SK-N-SH treated with all-trans-retinoic acid at 6 μM for 48 hours (cell line): ENCODE results near the gene TFCP2L1.

Experiments
- ATAC-seq: fragments of 200-7000 bp; cut with Tn5 transposase; 3 replicates; pipeline ENCODE4 v1.9.1; 2020; ENCODE audit warnings: mild to moderate bottlenecking, moderate library complexity
- ARNTL ChIP-seq: fragments of 450-650 bp; formaldehyde crosslinking; IDR thresholded peaks from 2 replicates; pipeline ENCODE4 v1.5.0; 2020; ENCODE audit warnings: low read depth, mild to moderate bottlenecking, moderate library complexity, borderline replicate concordance
- CSDC2 ChIP-seq: fragments of 250-450 bp; sonication (Bioruptor Pico); IDR thresholded peaks from 2 replicates; pipeline ENCODE4 v1.5.0; 2020; ENCODE audit warnings: mild to moderate bottlenecking, moderate library complexity
- ESRRG ChIP-seq: fragments of 250-450 bp; sonication (Bioruptor Pico); IDR thresholded peaks from 2 replicates; pipeline ENCODE4 v1.6.1; 2021; ENCODE audit warnings: mild to moderate bottlenecking
- GLIS3 ChIP-seq: fragments of 250-450 bp; sonication (Bioruptor Pico); IDR thresholded peaks from 2 replicates; pipeline ENCODE4 v1.5.0; 2020; ENCODE audit warnings: mild to moderate bottlenecking, moderate library complexity
- ISL1 ChIP-seq: fragments of 250-450 bp; sonication (Bioruptor Pico); IDR thresholded peaks from 2 replicates; pipeline ENCODE4 v2.1.2; 2022; ENCODE audit warnings: mild to moderate bottlenecking, moderate library complexity
- OSR1 ChIP-seq: fragments of 250-450 bp; sonication (Bioruptor Pico); IDR thresholded peaks from 2 replicates; pipeline ENCODE4 v1.8.0; 2022; ENCODE audit warnings: moderate library complexity, mild to moderate bottlenecking, inconsistent platforms
- TCF4 ChIP-seq: fragments of 250-450 bp; sonication (Bioruptor Pico); IDR thresholded peaks from 2 replicates; pipeline ENCODE4 v1.8.0; 2021; ENCODE audit warnings: mild to moderate bottlenecking, moderate library complexity, borderline replicate concordance
- TOX ChIP-seq: fragments of 250-450 bp; sonication (Bioruptor Pico); IDR thresholded peaks from 2 replicates; pipeline ENCODE4 v1.8.0; 2021; ENCODE audit warnings: mild to moderate bottlenecking, moderate library complexity, borderline replicate concordance
- ZC3H10 ChIP-seq: fragments of 250-450 bp; sonication (Bioruptor Pico); IDR thresholded peaks from 2 replicates; pipeline ENCODE4 v1.5.1; 2021; ENCODE audit warnings: mild to moderate bottlenecking, moderate library complexity
- ZFP3 ChIP-seq: fragments of 250-450 bp; sonication (Bioruptor Pico); IDR thresholded peaks from 2 replicates; pipeline ENCODE4 v1.5.0; 2020; ENCODE audit warnings: mild to moderate bottlenecking, moderate library complexity
- ZNF8 ChIP-seq: fragments of 450-650 bp; formaldehyde crosslinking; IDR thresholded peaks from 2 replicates; pipeline ENCODE4 v1.5.0; 2020; ENCODE audit warnings: mild to moderate bottlenecking, moderate library complexity
- TF ChIP-seq, protein P1 (sequence below): fragments of 250-450 bp; sonication (Bioruptor Pico); IDR thresholded peaks from 2 replicates; pipeline ENCODE4 v1.5.1; 2020; ENCODE audit warnings: low read depth, mild to moderate bottlenecking, moderate library complexity
- TF ChIP-seq, protein P2 (sequence below): fragments of 250-450 bp; sonication (Bioruptor Pico); IDR thresholded peaks from 2 replicates; pipeline ENCODE4 v1.5.1; 2021; ENCODE audit warnings: mild to moderate bottlenecking, moderate library complexity
- TF ChIP-seq, protein P3 (sequence below): fragments of 250-450 bp; sonication (Bioruptor Pico); IDR thresholded peaks from 2 replicates; pipeline ENCODE4 v1.5.0; 2020; ENCODE audit warnings: mild to moderate bottlenecking, moderate library complexity
- TF ChIP-seq, protein P4 (sequence below): fragments of 250-450 bp; sonication (Bioruptor Pico); IDR thresholded peaks from 2 replicates; pipeline ENCODE4 v1.8.0; 2021; ENCODE audit warnings: low read depth, mild to moderate bottlenecking, moderate library complexity, borderline replicate concordance

TFCP2L1 gene

DNA sequence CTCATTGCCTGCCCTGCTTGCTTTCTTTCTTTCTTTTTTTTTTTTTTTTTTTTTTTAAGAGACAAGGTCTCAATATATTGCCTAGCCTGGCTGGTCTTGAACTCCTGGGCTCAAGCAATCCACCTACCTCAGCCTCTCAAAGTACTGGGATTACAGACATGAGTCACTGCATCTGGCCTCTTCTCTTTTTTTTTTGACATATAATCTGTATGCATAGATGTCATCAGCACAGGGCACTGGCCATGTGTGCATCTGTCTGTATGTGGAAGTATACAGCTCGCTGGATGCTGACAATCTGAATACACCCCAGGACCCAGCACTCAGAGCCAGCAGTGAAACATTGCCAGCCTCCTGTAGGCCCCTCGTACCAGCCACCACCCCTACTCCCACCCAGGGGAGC is 49.5 kb downstream of the TFCP2L1 start:
- no peak for TF ChIP-seq GLIS3 (CRISPR knock-in tag)
- TF ChIP-seq TCF4, result no peak
- TF ChIP-seq ESRRG (CRISPR knock-in tag), result no peak
- no peak for TF ChIP-seq ZC3H10 (CRISPR knock-in tag)
- TF ChIP-seq TOX, result no peak
- no peak for TF ChIP-seq ARNTL (CRISPR knock-in tag)
- no peak; the same call in 2 of the 3 replicates for ATAC-seq

DNA sequence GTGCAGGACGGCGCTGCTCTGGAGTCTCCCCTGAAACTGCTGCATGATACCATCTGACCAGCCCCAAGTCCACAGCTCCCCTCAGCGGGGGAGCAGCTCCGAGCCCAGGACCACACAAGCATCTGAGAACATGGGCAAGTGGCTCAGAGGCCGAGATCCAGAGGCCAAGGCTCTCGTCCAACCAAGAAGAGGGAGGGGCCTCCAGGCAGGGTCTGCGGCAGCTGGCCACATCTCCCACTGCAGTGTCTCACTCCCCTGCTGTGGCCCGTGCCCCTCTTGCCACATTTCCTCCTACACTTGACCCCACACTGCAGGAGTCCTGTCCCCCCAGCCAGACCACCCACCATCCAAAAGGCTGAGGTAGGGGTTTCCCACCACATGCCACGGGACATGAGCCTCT is 50.2 kb downstream of the TFCP2L1 start:
- no peak for ATAC-seq

DNA sequence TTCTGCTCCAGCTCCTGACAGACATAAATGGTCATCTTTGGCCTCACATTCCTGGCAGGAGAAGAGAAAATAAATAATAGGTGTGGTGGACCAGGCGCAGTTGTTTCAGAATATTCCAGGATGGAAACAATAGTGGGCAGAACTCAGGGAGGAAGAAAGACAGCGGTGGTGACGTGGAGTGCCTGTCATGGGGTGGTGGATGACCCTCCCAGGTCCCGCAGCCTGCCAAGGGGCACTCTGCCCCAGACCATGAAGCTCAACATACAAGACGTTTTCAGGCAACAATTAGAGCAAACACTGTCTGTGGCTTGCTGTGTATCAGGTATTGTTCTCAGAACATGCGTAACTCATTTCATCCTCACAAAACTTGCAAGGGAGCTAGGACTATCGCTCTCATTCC is 50.9 kb downstream of the TFCP2L1 start:
- ATAC-seq, result no peak

More for the DNA sequence above, 50.2 kb downstream of the TFCP2L1 start:
- TF ChIP-seq, protein P1, sequence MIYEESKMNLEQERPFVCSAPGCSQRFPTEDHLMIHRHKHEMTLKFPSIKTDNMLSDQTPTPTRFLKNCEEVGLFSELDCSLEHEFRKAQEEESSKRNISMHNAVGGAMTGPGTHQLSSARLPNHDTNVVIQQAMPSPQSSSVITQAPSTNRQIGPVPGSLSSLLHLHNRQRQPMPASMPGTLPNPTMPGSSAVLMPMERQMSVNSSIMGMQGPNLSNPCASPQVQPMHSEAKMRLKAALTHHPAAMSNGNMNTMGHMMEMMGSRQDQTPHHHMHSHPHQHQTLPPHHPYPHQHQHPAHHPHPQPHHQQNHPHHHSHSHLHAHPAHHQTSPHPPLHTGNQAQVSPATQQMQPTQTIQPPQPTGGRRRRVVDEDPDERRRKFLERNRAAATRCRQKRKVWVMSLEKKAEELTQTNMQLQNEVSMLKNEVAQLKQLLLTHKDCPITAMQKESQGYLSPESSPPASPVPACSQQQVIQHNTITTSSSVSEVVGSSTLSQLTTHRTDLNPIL (CRISPR knock-in tag), result no peak
- TF ChIP-seq CSDC2 (CRISPR knock-in tag) (no peak), OSR1 (CRISPR knock-in tag) (no peak), ZNF8 (CRISPR knock-in tag) (no peak)
- TF ChIP-seq, protein P2, sequence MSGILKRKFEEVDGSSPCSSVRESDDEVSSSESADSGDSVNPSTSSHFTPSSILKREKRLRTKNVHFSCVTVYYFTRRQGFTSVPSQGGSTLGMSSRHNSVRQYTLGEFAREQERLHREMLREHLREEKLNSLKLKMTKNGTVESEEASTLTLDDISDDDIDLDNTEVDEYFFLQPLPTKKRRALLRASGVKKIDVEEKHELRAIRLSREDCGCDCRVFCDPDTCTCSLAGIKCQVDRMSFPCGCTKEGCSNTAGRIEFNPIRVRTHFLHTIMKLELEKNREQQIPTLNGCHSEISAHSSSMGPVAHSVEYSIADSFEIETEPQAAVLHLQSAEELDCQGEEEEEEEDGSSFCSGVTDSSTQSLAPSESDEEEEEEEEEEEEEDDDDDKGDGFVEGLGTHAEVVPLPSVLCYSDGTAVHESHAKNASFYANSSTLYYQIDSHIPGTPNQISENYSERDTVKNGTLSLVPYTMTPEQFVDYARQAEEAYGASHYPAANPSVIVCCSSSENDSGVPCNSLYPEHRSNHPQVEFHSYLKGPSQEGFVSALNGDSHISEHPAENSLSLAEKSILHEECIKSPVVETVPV (CRISPR knock-in tag), result no peak
- TF ChIP-seq, protein P3, sequence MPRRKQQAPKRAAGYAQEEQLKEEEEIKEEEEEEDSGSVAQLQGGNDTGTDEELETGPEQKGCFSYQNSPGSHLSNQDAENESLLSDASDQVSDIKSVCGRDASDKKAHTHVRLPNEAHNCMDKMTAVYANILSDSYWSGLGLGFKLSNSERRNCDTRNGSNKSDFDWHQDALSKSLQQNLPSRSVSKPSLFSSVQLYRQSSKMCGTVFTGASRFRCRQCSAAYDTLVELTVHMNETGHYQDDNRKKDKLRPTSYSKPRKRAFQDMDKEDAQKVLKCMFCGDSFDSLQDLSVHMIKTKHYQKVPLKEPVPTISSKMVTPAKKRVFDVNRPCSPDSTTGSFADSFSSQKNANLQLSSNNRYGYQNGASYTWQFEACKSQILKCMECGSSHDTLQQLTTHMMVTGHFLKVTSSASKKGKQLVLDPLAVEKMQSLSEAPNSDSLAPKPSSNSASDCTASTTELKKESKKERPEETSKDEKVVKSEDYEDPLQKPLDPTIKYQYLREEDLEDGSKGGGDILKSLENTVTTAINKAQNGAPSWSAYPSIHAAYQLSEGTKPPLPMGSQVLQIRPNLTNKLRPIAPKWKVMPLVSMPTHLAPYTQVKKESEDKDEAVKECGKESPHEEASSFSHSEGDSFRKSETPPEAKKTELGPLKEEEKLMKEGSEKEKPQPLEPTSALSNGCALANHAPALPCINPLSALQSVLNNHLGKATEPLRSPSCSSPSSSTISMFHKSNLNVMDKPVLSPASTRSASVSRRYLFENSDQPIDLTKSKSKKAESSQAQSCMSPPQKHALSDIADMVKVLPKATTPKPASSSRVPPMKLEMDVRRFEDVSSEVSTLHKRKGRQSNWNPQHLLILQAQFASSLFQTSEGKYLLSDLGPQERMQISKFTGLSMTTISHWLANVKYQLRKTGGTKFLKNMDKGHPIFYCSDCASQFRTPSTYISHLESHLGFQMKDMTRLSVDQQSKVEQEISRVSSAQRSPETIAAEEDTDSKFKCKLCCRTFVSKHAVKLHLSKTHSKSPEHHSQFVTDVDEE (CRISPR knock-in tag), result no peak
- TF ChIP-seq, all 23 proteins: peak for 0

DNA sequence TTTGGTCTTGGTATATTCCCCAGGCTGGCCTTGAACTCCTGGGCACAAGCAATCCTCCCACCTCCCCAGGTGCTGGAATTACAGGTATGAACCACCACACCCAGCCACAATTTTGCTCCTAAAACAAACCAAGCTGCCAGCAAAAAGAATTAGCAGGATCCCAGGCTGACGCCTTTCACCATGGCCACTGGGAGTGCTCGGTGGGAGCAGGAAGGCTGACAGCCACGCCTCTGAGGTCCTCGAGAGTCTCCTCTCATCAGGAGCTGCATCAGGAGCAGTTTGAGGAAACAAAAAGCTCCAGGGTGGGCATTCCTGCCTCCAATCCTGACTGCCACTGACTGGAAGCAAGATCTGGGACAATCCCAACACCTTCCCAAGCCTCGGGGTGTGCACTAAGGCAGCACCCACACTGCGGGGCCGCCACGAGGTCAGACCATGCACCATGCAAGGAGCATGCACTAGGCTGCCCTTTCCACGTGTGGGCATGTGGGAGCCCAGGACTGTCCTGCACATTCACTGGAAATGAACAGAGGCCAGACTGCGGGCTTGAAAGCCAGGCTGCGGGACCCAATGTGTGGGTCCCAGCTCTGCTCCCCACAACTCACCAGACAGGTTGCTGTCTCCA is 51.4 kb downstream of the TFCP2L1 start:
- TF ChIP-seq, protein P1 (CRISPR knock-in tag), result no peak
- TF ChIP-seq, all 23 proteins: peak for 0

More for the DNA sequence above, 50.9 kb downstream of the TFCP2L1 start:
- no peak for TF ChIP-seq TCF4
- TF ChIP-seq ZFP3, result no peak
- no peak for TF ChIP-seq ISL1 (CRISPR knock-in tag)
- TF ChIP-seq, protein P1 (CRISPR knock-in tag), result no peak
- TF ChIP-seq, protein P4, sequence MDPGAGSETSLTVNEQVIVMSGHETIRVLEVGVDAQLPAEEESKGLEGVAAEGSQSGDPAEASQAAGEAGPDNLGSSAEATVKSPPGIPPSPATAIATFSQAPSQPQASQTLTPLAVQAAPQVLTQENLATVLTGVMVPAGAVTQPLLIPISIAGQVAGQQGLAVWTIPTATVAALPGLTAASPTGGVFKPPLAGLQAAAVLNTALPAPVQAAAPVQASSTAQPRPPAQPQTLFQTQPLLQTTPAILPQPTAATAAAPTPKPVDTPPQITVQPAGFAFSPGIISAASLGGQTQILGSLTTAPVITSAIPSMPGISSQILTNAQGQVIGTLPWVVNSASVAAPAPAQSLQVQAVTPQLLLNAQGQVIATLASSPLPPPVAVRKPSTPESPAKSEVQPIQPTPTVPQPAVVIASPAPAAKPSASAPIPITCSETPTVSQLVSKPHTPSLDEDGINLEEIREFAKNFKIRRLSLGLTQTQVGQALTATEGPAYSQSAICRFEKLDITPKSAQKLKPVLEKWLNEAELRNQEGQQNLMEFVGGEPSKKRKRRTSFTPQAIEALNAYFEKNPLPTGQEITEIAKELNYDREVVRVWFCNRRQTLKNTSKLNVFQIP (CRISPR knock-in tag), result no peak
- TF ChIP-seq, all 23 proteins: peak for 0

More for the DNA sequence above, 51.4 kb downstream of the TFCP2L1 start:
- ATAC-seq, result no peak
